Measurements from ENCODE around the gene UNG.

Gene UNG

GRCh38 chr12:109120557-109120956 is 23.2 kb downstream of the UNG start:
- no peak for DNase-seq (ENCODE audit: low read depth, low spot score)
- POLR2A ChIA-PET: no interaction called here
- TF ChIP-seq, protein P1, sequence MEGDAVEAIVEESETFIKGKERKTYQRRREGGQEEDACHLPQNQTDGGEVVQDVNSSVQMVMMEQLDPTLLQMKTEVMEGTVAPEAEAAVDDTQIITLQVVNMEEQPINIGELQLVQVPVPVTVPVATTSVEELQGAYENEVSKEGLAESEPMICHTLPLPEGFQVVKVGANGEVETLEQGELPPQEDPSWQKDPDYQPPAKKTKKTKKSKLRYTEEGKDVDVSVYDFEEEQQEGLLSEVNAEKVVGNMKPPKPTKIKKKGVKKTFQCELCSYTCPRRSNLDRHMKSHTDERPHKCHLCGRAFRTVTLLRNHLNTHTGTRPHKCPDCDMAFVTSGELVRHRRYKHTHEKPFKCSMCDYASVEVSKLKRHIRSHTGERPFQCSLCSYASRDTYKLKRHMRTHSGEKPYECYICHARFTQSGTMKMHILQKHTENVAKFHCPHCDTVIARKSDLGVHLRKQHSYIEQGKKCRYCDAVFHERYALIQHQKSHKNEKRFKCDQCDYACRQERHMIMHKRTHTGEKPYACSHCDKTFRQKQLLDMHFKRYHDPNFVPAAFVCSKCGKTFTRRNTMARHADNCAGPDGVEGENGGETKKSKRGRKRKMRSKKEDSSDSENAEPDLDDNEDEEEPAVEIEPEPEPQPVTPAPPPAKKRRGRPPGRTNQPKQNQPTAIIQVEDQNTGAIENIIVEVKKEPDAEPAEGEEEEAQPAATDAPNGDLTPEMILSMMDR (IDR thresholded peaks at IDR 0.05; ENCODE audit: insufficient read depth, low read length, missing control alignments): no peak
- H3K4me3 ChIP-seq (ENCODE audit: low read depth, low read length): no peak overlapping the region
- CTCF ChIA-PET: interaction anchor here (4.2 kb wide), 1 partner anchor 8 kb away, joined by 27 read pairs; no protein-coding TSS in a partner anchor

- ChIA-PET POLR2A (no interaction called here), CTCF (interaction anchor here (4.2 kb wide), 1 partner anchor 9 kb away, joined by 27 read pairs; no protein-coding TSS in a partner anchor)
- TF ChIP-seq, protein P1 (IDR thresholded peaks at IDR 0.05; ENCODE audit: insufficient read depth, low read length, missing control alignments): no peak
These were observed 24.0 kb downstream of the UNG start for GRCh38 chr12:109121346-109121880.

DNA sequence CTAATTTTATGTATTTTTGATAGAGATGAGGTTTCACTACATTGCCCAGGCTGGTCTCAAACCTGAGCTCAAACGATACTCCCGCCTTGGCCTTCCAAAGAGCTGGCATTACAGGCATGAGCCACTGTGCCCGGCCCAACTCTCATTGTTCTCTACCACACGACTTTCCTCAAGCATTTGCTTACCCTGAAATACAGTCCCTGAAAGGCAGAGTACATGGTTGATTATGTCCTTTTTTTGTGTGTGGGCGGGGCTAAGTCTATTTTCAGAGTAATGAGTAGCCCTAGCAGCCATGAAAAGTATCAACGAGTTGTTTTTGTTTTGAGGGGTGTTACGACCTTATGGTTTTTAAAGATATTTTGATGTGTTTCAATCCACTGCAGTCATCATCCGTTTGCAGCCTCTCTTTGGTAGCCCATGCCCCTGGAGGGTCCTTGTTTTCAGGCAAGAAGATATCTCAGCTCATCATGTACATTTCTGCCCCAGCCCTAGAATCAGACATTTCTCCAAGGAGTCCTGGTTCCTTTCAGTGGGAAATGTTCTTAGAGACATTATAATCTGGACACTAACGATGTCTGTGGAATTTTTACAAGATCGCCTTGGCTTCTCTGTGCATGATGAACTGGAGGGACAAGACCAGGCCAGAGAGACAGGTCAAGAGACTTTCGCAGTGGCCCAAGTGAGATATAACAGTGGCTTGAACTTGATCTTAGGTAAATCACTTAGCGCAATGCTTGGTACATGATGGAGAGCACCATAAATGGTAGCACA is 27.7 kb downstream of the UNG start:
- POLR2A ChIA-PET: no interaction called here
- no peak overlapping the region for H3K4me3 ChIP-seq (ENCODE audit: low read depth, low read length)
- DNase-seq (ENCODE audit: low read depth, low spot score): no peak
- TF ChIP-seq, protein P1 (IDR thresholded peaks at IDR 0.05; ENCODE audit: insufficient read depth, low read length, missing control alignments): no peak
- CTCF ChIA-PET: interaction anchor here (0.9 to 1.4 kb wide), 4 partner anchors 9 to 269 kb away, joined by 3 to 6 read pairs (median 4); no protein-coding TSS in a partner anchor

More at GRCh38 chr12:109121346-109121880, 24.0 kb downstream of the UNG start:
- DNase-seq (ENCODE audit: low read depth, low spot score): no peak
- H3K4me3 ChIP-seq (ENCODE audit: low read depth, low read length): no peak overlapping the region

DNA sequence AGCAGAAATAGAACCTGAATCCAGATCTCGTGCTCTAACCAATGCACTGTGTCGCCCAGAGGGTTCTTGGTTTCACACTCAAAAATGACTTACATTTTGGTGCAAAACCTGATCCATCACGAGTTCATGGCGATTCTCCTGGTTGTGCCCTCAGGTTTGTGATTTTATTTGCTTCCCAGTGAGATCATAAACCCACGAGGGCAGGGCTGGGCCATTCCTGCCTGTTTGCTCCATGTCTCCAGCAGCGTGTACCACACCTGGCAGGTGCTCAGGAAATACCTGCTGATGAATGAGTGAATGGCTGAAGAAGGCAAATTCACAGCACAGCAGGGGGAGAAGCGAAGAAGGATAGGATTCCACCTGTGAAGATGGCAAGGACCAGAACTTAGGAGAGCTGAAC is 28.4 kb downstream of the UNG start:
- no peak for DNase-seq (ENCODE audit: low read depth, low spot score)
- H3K4me3 ChIP-seq (ENCODE audit: low read depth, low read length): no peak overlapping the region
- TF ChIP-seq, protein P1 (IDR thresholded peaks at IDR 0.05; ENCODE audit: insufficient read depth, low read length, missing control alignments): no peak
- ChIA-PET CTCF (interaction anchor here (1.4 kb wide), 1 partner anchor 9 kb away, joined by 3 read pairs; no protein-coding TSS in a partner anchor), POLR2A (no interaction called here)

GRCh38 chr12:109126784-109127183 is 29.4 kb downstream of the UNG start:
- CTCF ChIA-PET: interaction anchor here (2.3 kb wide), 1 partner anchor 14 kb away, joined by 11 read pairs; no protein-coding TSS in a partner anchor
- POLR2A ChIA-PET: no interaction called here

More at GRCh38 chr12:109126784-109127183, 29.4 kb downstream of the UNG start:
- no peak for DNase-seq (ENCODE audit: low read depth, low spot score)
- H3K4me3 ChIP-seq (ENCODE audit: low read depth, low read length): no peak overlapping the region
- TF ChIP-seq, protein P1 (IDR thresholded peaks at IDR 0.05; ENCODE audit: insufficient read depth, low read length, missing control alignments): no peak
